T-helper 2 cell treated with Interferon-gamma antibody and Interleukin-4, amounts not matched to agents 5 μg/mL and 100 μg/mL, for 36 hours (primary cell): ENCODE measurements around the gene OBSCN.
"Not testable (repeated sequence)": the region's sequence is repeated elsewhere in the genome, so short reads cannot be mapped to it uniquely, and the experiment has no call there.

Source experiments
- DNase-seq: peaks from one replicate; pipeline ENCODE4 v3.0.0; 2021; ENCODE audit warnings: low spot score
- H3K27ac Mint-ChIP-seq: one replicate; pipeline ENCODE4 v1.8.0; 2021; ENCODE audit warnings: mild to moderate bottlenecking, mixed read lengths
- H3K27me3 Mint-ChIP-seq: one replicate; pipeline ENCODE4 v1.8.0; 2021; ENCODE audit warnings: low read depth, mixed read lengths
- H3K36me3 Mint-ChIP-seq: one replicate; pipeline ENCODE4 v1.8.0; 2021; ENCODE audit warnings: low read depth, mixed read lengths
- H3K4me1 Mint-ChIP-seq: one replicate; pipeline ENCODE4 v1.8.0; 2021; ENCODE audit warnings: low read depth, mixed read lengths
- H3K4me3 Mint-ChIP-seq: one replicate; pipeline ENCODE4 v1.8.0; 2022; ENCODE audit warnings: mild to moderate bottlenecking, moderate library complexity, mixed read lengths
- H3K9me3 Mint-ChIP-seq: one replicate; pipeline ENCODE4 v1.8.0; 2021; ENCODE audit warnings: mixed read lengths

Gene OBSCN

GRCh38 chr1:228176461-228177182 lies 31.2 kb upstream of the OBSCN start:
- Mint-ChIP-seq H3K27ac (no peak overlapping the region), H3K27me3 (no peaks in the 10 kb centered on the region), H3K9me3 (no peaks in the 10 kb centered on the region), H3K36me3 (no peaks in the 10 kb centered on the region), H3K4me1 (peaks cover 2% of the 10 kb centered on the region), H3K4me3 (no peak overlapping the region)
- DNase-seq = no peak

DNA sequence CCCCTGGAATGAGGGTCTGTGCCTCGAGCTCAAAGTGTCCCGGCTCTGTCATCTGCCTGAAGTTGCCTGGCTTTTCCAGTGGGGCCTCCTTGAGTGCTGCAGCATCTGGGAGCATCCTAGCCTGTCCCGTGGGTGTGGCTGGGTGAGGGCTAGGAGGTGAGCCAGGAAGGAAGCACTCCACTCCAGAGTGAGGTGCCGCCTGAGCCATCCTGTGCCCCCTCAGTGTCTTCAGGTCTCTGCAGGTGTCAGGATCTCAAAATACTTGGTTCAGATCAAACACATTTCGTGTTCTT lies 30.7 kb upstream of the OBSCN start:
- Mint-ChIP-seq H3K36me3 (no peaks in the 10 kb centered on the region), H3K27me3 (no peaks in the 10 kb centered on the region), H3K4me1 (peaks cover 2% of the 10 kb centered on the region), H3K4me3 (no peak overlapping the region), H3K27ac (no peak overlapping the region), H3K9me3 (no peaks in the 10 kb centered on the region)
- DNase-seq = no peak

DNA sequence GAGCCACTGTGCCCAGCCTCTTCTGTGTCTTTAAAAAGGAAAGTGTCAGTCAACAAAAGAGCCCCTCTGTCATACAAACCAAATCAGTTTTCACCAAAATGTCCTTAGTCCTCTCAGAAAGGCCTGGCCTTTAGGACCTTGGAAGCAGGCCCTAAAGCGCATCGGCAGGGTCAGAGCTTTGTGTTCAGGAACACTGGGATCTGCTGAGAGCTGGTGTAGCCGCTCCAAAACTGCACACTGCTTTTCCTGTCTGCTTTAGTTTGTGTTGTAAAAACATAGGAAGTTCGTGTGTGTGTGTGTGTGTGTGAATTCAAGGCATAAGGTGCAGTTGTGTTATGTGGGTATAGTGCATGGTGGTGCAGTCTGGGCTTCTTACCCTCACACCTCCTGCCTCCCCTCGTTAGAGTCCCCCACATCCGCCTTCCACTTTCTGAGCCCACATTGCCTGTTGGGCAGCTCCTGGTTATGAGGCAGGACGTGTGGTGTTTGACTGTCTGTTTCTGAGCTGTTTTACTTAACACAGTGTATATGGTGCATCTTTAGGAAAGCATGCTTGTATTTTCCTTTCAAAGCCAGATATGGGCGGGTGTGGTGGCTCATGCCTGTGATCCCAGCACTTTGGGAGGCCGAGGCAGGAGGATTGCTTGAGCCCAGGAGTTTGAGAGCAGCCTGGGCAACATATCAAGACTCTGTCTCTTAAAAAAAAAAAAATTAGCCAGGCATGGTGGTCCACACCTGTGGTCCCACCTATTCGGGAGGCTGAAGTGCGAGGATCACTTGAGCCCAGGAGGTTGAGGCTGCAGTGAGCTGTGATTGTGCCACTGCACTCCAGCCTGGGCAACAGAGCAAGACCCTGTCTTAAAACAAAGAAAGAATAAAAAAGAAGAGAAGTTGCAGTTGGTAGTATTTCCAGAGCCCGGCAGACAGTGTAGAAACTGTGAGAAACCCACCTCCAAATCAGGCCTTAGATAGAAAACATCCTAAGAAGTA lies 29.8 kb upstream of the OBSCN start:
- no peak for DNase-seq
- peaks cover 2% of the 10 kb centered on the region for H3K4me1 Mint-ChIP-seq
- no peak overlapping the region for H3K27ac Mint-ChIP-seq
- H3K9me3 Mint-ChIP-seq = no peaks in the 10 kb centered on the region
- no peaks in the 10 kb centered on the region for H3K36me3 Mint-ChIP-seq
- H3K27me3 Mint-ChIP-seq = no peaks in the 10 kb centered on the region
- H3K4me3 Mint-ChIP-seq = no peak overlapping the region

GRCh38 chr1:228178737-228179684 lies 28.8 kb upstream of the OBSCN start:
- Mint-ChIP-seq H3K27me3 (no peaks in the 10 kb centered on the region), H3K9me3 (no peaks in the 10 kb centered on the region), H3K27ac (no peak overlapping the region), H3K4me1 (peaks cover 2% of the 10 kb centered on the region), H3K4me3 (no peak overlapping the region), H3K36me3 (no peaks in the 10 kb centered on the region)
- no peak for DNase-seq

DNA sequence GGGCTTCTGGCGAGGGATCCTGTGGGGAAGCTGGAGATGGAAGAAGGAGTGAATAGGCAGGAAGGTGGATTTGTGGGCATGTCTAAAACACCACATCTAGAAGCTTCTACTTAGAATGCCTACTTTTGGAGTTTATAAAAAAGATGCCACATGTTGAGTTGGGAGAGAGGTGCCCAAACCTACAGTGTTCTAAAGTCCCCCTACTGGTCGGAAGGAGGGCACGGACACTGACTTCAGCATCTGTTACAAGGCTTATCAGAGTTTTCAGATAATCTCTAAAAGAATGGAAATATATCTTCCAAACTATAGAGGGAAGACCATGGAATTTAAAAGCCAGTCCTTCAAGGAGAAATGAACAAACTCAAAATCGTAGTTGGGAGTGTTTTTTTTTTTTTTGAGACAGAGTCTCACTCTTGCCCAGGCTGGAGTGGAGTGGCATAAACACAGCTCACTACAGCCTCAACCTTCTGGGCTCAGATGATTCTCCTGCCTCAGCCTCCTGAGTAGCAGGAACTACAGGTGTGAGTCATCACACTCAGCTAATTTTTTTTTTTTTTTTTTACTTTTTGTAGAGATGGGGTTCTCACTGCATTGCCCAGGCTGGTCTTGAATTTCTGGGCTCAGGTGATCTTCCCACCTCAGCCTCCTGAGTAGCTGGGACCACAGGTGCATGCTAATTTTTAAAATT lies 27.4 kb upstream of the OBSCN start:
- no peaks in the 10 kb centered on the region for H3K27me3 Mint-ChIP-seq
- no peak overlapping the region for H3K27ac Mint-ChIP-seq
- H3K36me3 Mint-ChIP-seq = no peaks in the 10 kb centered on the region
- peaks cover 2% of the 10 kb centered on the region for H3K4me1 Mint-ChIP-seq
- H3K4me3 Mint-ChIP-seq = no peak overlapping the region
- no peak for DNase-seq
- no peaks in the 10 kb centered on the region for H3K9me3 Mint-ChIP-seq

GRCh38 chr1:228180959-228181644 lies 26.7 kb upstream of the OBSCN start:
- H3K27me3 Mint-ChIP-seq = no peaks in the 10 kb centered on the region
- no peak for DNase-seq
- no peaks in the 10 kb centered on the region for H3K36me3 Mint-ChIP-seq
- H3K4me1 Mint-ChIP-seq = peaks cover 4% of the 10 kb centered on the region
- no peak overlapping the region for H3K4me3 Mint-ChIP-seq
- no peak overlapping the region for H3K27ac Mint-ChIP-seq
- H3K9me3 Mint-ChIP-seq = no peaks in the 10 kb centered on the region

GRCh38 chr1:228181645-228182034 lies 26.2 kb upstream of the OBSCN start:
- H3K4me3 Mint-ChIP-seq = no peak overlapping the region
- DNase-seq = no peak

DNA sequence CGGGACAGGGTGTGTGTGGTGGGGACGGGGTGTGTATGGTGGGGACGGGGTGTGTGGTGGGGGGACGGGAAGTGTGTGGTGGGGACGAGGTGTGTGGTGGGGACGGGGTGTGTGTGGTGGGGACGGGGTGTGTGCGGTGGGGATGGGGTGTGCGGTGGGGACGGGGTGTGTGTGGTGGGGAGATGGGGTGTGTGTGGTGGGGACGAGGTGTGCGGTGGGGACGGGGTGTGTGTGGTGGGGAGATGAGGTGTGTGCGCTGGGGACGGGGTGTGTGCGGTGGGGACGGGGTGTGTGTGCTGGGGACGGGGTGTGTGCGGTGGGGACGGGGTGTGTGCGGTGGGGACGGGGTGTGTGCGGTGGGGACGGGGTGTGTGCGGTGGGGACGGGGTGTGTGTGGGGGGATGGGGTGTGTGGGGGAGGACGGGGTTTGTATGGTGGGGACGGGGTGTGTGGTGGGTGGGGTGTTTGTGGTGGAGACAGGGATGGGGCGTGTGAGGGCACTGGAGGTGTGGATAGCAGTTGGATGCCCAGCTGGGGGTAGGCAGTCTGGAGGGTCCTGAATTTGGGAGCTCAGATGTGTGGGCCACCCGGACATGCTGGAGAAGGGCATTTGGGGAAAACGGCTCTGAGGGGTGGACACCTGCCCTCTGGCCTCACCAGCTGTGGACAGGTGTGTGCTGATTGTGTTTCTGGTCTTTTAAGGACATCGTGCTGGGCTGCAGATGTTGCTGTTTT lies 25.4 kb upstream of the OBSCN start:
- no peak for DNase-seq
- H3K36me3 Mint-ChIP-seq = no peaks in the 10 kb centered on the region
- H3K27ac Mint-ChIP-seq = no peak overlapping the region
- H3K4me1 Mint-ChIP-seq = peaks cover 4% of the 10 kb centered on the region
- no peaks in the 10 kb centered on the region for H3K9me3 Mint-ChIP-seq
- H3K4me3 Mint-ChIP-seq = no peak overlapping the region
- no peaks in the 10 kb centered on the region for H3K27me3 Mint-ChIP-seq

More at GRCh38 chr1:228181645-228182034, 26.2 kb upstream of the OBSCN start:
- H3K27me3 Mint-ChIP-seq = no peaks in the 10 kb centered on the region
- no peaks in the 10 kb centered on the region for H3K9me3 Mint-ChIP-seq
- H3K4me1 Mint-ChIP-seq = peaks cover 4% of the 10 kb centered on the region
- H3K36me3 Mint-ChIP-seq = no peaks in the 10 kb centered on the region
- no peak overlapping the region for H3K27ac Mint-ChIP-seq

DNA sequence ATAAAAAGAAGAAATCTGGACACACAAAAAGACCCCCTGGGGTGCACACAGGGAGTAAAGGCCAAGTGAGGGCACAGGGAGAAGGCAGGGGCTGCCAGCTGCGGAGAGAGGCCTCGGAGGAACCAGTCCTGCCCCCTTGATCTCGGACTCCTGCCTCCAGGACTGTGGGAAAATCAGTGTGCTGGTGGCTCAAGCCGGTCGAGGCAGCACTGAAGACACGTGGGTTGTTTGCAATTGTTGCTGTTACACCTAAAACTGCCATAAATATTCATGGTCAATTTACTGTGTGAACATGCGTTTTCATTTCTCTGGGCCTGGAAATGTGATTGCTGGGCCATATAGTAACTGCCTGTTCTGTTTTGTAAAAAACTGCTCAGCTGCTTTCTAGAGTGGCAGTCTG lies 23.7 kb upstream of the OBSCN start:
- Mint-ChIP-seq H3K27ac (no peak overlapping the region), H3K4me3 (no peak overlapping the region), H3K27me3 (no peaks in the 10 kb centered on the region), H3K36me3 (no peaks in the 10 kb centered on the region), H3K9me3 (peaks cover 5% of the 10 kb centered on the region), H3K4me1 (peaks cover 4% of the 10 kb centered on the region)
- DNase-seq = no peak

DNA sequence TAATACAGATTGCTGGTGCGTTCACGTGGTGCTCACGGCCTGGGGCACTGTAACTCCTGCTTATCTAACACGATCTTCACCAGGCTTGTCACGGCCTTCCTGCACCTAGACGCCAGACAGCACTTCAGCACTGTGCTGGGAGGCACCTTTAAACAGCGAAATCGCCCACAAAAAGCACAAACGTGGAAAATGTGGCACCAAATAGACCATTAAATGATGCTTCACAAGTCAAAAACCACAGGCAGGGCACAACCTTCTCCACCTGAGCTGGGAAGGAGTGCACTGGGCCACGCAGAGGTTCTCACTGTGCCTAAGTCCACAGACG lies 22.2 kb upstream of the OBSCN start:
- H3K9me3 Mint-ChIP-seq = peaks cover 5% of the 10 kb centered on the region
- no peaks in the 10 kb centered on the region for H3K27me3 Mint-ChIP-seq
- no peaks in the 10 kb centered on the region for H3K36me3 Mint-ChIP-seq
- H3K4me1 Mint-ChIP-seq = peaks cover 3% of the 10 kb centered on the region
- H3K4me3 Mint-ChIP-seq = no peak overlapping the region
- DNase-seq = no peak
- H3K27ac Mint-ChIP-seq = no peak overlapping the region

DNA sequence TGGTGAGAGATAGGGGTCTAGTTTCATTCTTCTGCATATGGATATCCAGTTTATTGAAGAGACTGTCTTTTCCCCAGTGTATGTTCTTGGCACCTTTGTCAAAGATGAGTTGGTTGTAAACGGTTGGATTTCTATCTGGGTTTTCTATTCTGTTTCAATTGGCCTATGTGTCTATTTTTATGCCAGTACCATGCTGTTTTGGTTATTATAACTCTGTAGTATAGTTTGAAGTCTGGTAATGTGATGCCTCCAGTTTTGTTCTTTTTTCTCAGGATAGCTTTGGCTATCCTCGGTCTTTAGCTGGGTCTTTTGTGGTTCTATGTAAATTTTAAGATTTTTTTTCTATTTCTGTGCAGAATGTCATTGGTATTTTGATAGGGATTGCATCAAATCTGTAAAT lies 19.6 kb upstream of the OBSCN start:
- not testable (repeated sequence) for DNase-seq, H3K4me3 Mint-ChIP-seq, H3K4me1 Mint-ChIP-seq, H3K36me3 Mint-ChIP-seq, H3K9me3 Mint-ChIP-seq, H3K27me3 Mint-ChIP-seq, H3K27ac Mint-ChIP-seq

DNA sequence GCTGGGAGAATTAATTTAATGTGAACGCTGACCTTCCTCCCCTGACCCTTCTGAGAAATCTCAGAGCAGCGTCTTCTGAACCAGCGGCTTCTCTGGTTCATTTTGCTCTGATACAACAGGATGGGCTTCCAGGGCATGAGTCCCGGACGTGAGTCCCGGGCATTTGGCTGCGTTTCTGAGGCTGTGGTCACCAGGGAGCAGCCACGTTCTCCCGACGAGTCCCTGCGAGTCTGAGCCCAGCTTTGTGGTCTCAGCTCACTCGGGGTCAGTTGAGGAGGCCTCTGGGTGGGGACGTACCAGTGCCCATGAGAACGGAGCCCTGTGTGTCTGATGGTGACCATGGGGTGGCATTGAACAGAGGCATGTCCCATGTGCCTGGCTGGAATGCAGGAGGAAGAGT lies 17.7 kb upstream of the OBSCN start:
- Mint-ChIP-seq H3K36me3 (no peaks in the 10 kb centered on the region), H3K27ac (no peak overlapping the region), H3K9me3 (peaks cover 5% of the 10 kb centered on the region), H3K27me3 (no peaks in the 10 kb centered on the region), H3K4me3 (no peak overlapping the region), H3K4me1 (peaks cover 3% of the 10 kb centered on the region)
- DNase-seq = no peak
